Fibroblast of pulmonary artery (primary cell): ENCODE measurements around the gene CACNG3.
"Not testable (repeated sequence)": the region's sequence is repeated elsewhere in the genome, so short reads cannot be mapped to it uniquely, and the experiment has no call there.

ENCODE experiments used
- DNase-seq: peaks from one replicate; pipeline ENCODE4 v3.0.0-alpha.2; 2010; ENCODE audit warnings: low read depth
- H3K4me3 ChIP-seq: replicated peaks from 2 replicates; pipeline ENCODE4 v1.5.1; 2011; ENCODE audit warnings: low read depth, mild to moderate bottlenecking, control low read depth, low read length, moderate library complexity
- CTCF ChIP-seq: IDR thresholded peaks from 2 replicates; pipeline ENCODE4 v1.5.1; 2011; ENCODE audit warnings: mild to moderate bottlenecking, control low read depth, low read length, inconsistent platforms; ENCODE audit errors: missing control alignments

The CACNG3 gene

GRCh38 chr16:24298548-24299167, 42.5 kb downstream of the CACNG3 start:
- no peak for DNase-seq
- no peak for TF ChIP-seq CTCF
- no peak overlapping the region for H3K4me3 ChIP-seq

GRCh38 chr16:24300750-24301149, 44.6 kb downstream of the CACNG3 start:
- H3K4me3 ChIP-seq, DNase-seq: not testable (repeated sequence)

GRCh38 chr16:24302636-24303035, 46.5 kb downstream of the CACNG3 start:
- DNase-seq = no peak
- no peak for TF ChIP-seq CTCF
- no peak overlapping the region for H3K4me3 ChIP-seq

- no peak overlapping the region for H3K4me3 ChIP-seq
- no peak for TF ChIP-seq CTCF
- no peak for DNase-seq
These were observed 52.1 kb downstream of the CACNG3 start for GRCh38 chr16:24308200-24308599.

- DNase-seq = peak; percentile 13
- TF ChIP-seq CTCF = no peak
- H3K4me3 ChIP-seq = no peak overlapping the region
These were observed 53.4 kb downstream of the CACNG3 start for GRCh38 chr16:24309258-24310142.

GRCh38 chr16:24315343-24315742, 59.2 kb downstream of the CACNG3 start:
- DNase-seq = no peak
- H3K4me3 ChIP-seq = no peak overlapping the region
- no peak for TF ChIP-seq CTCF

- DNase-seq = no peak
- H3K4me3 ChIP-seq = no peak overlapping the region
- TF ChIP-seq CTCF = no peak
These were observed 62.5 kb downstream of the CACNG3 start for GRCh38 chr16:24318680-24319079.
